ENCODE measurements around the gene KIF21B. TPM values are rescaled to one million over a fixed set of nuclear protein-coding genes. Genes with fewer than 3 reads are reported as not detected.

The KIF21B gene
- total and polyA plus RNA-seq, 2 of the 8 experiments (the other 6 are each of a cell fraction or from before 2014, with no cell fraction given): 10.8 to 26.5 TPM

- ChIA-PET CTCF (ENCODE audit: partially characterized antibody) (interaction anchor here (0.6 to 23.3 kb wide), 11 partner anchors 12 to 150 kb away, joined by 3 to 640 read pairs (median 5); no protein-coding TSS in a partner anchor), POLR2A (ENCODE audit: partially characterized antibody) (interaction anchor here (1.0 kb wide), 1 partner anchor 30 kb away, joined by 3 read pairs; the partner anchor contains the start of gene KIF21B)
- no peak for FAIRE-seq
- H3K9ac ChIP-seq (replicated peaks in 1 of 4; ENCODE audit: extremely low read depth in 1 of 4, low read depth in 3 of 4, low read length in 3 of 4): no peak overlapping the region
- H2BK120ac ChIP-seq (replicated peaks; ENCODE audit: low read depth, low read length): no peak overlapping the region
- H3K9me3 ChIP-seq (ENCODE audit: insufficient read depth in 2 of 2, low read depth in 1 of 2, low read length in 1 of 2): no peaks in the 10 kb centered on the region
- no peak overlapping the region for H2AFZ ChIP-seq (ENCODE audit: low read length)
- no peak overlapping the region for H3K56ac ChIP-seq (replicated peaks; ENCODE audit: insufficient read length, low read depth, low read length)
- no peaks in the 10 kb centered on the region for H3K79me1 ChIP-seq (ENCODE audit: low read depth, low read length)
- H3K23ac ChIP-seq (ENCODE audit: insufficient read length): no peak overlapping the region
- TF ChIP-seq CTCF (IDR thresholded peaks at IDR 0.05; ENCODE audit: control extremely low read depth in 1 of 3, insufficient read depth in 1 of 3, low read depth in 1 of 3, low read length in 3 of 3) (peak; percentile 22 to 53 (median 42); a peak in 3 of 4 replicates), RAD21 (IDR thresholded peaks at IDR 0.05 in 1 of 2, conservative IDR thresholded peaks at IDR 0.05 in 1 of 2; ENCODE audit: low read depth in 2 of 2, low read length in 2 of 2) (peak in 1 of 2 experiments; percentile 17; a peak in 1 of 4 replicates), ATF2 (IDR thresholded peaks at IDR 0.05; ENCODE audit: low read length) (no peak)
- no peak overlapping the region for H3K4me3 ChIP-seq (ENCODE audit: extremely low read depth in 1 of 4, insufficient read depth in 2 of 4, low read depth in 3 of 4, low read length in 4 of 4)
- no peak overlapping the region for H2BK15ac ChIP-seq (ENCODE audit: low read length)
- DNase-seq (ENCODE audit: low read depth in 1 of 2, low spot score in 2 of 2): no peak
- H3K27ac ChIP-seq (ENCODE audit: low read depth, low read length): no peak overlapping the region
- H4K8ac ChIP-seq (ENCODE audit: extremely low read depth, insufficient read depth, low read length): peak overlapping the region; percentile 12; the same call in 1 of the 2 replicates
- WGBS, 2 experiments (ENCODE audit: extremely low coverage in 1 of 2, insufficient coverage in 1 of 2, insufficient read length in 1 of 2, insufficient replicate concordance in 2 of 2, low coverage in 1 of 2, low lambda C conversion rate in 2 of 2, missing lambda C conversion rate in 1 of 2): 90% methylated on average over 19 of the region's 22 CpGs; no CpG with 5 or more reads in 1 of the 2 experiments
- no peak overlapping the region for H4K91ac ChIP-seq (replicated peaks; ENCODE audit: insufficient read length, low read length)
- no peaks in the 10 kb centered on the region for H3K23me2 ChIP-seq (ENCODE audit: low read depth, low read length)
- no peaks in the 10 kb centered on the region for H3K36me3 ChIP-seq (ENCODE audit: control insufficient read depth in 2 of 4, insufficient read depth in 4 of 4, low read length in 3 of 4)
- no peak overlapping the region for H3K14ac ChIP-seq (ENCODE audit: insufficient read length)
- no peak overlapping the region for H3K4ac ChIP-seq (replicated peaks; ENCODE audit: insufficient read length, low read depth, low read length)
- H3K18ac ChIP-seq (ENCODE audit: extremely low read depth, low read length): no peak overlapping the region
- H2BK12ac ChIP-seq (ENCODE audit: low read depth, low read length): no peak overlapping the region
- H2BK5ac ChIP-seq (ENCODE audit: low read depth, low read length): no peak overlapping the region
- H3K4me2 ChIP-seq (ENCODE audit: insufficient read depth in 1 of 2, low read depth in 2 of 2, low read length in 2 of 2): no peak overlapping the region
- H2BK20ac ChIP-seq (ENCODE audit: low read length): no peak overlapping the region
- no peak overlapping the region for H4K5ac ChIP-seq (ENCODE audit: insufficient read length, low read depth, low read length)
- no peaks in the 10 kb centered on the region for H4K20me1 ChIP-seq (replicated peaks in 1 of 2; ENCODE audit: control insufficient read depth in 1 of 2, insufficient read depth in 2 of 2, low read length in 2 of 2)
- no peaks in the 10 kb centered on the region for H3K79me2 ChIP-seq (ENCODE audit: control insufficient read depth in 1 of 2, insufficient read depth in 2 of 2, low read length in 2 of 2)
- no peak overlapping the region for H2AK5ac ChIP-seq (ENCODE audit: low read depth, low read length)
- H3K27me3 ChIP-seq (replicated peaks in 1 of 4; ENCODE audit: control insufficient read depth in 3 of 4, extremely low read depth in 1 of 4, insufficient read depth in 3 of 4, low read length in 3 of 4): no peaks in the 10 kb centered on the region
- no peaks in the 10 kb centered on the region; a peak in 1 of 7 replicates for H3K4me1 ChIP-seq (replicated peaks in 1 of 4; ENCODE audit: control insufficient read depth in 3 of 4, insufficient read depth in 4 of 4, low read length in 3 of 4)
Measured at GRCh38 chr1:201053155-201053860, 29.8 kb upstream of the KIF21B start.
